ENCODE data around the gene ARHGAP19.
"Not testable (repeated sequence)": the region's sequence is repeated elsewhere in the genome, so short reads cannot be mapped to it uniquely, and the experiment has no call there.

Gene ARHGAP19

DNA sequence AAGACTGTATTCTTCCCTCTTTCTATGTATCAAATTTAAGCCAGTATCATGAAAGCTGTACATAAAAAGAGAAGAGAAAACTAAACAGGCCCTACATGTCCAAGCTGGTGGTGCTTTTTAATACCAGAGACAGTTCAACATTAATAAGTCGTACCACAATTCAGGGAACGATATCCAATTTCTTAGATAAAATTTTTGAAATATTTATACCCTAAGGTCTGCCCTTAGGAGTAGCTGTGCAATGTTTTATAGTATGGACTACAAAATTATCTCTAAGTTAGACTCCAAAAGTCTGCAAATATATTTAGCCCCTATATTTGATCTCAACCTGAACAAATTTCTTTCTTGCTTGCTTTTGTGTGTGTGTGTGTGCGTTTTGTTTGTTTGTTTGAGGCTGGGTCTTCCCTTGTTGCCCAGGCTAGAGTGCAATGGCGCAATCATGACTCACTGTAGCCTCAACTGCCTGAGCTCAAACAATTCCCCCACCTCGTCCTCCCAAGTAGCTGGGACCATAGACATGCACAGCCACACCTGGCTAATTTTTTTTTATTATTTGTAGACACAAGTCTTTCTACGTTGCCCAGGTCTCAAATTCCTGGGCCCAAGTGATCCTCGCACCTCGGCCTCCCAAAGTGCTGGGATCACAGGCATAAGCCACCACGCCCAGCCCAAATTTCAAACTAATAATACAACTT lies 13.2 kb downstream of the ARHGAP19 start:
- no peak for DNase-seq

DNA sequence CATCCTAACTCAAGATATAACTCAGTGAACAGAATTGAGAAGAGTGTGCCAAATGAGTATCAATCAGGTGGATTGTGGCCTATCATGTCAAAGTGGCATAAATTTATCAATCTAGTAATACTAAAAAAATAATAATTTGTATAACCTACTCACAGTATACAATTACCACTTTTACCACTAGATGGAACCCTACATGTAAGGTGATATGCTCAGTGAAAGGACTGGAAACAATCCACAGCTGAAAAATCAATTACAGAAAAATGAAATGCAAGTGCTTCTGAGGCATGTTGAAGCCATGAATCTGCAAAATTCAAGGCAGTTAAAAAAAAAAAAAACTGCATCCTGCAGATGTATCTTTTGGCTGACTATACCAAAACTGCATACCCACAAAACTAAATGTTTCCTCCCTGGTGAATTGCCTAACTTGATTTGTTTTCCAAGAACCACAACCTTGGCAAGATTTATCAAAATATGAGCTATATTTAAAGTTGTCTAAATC lies 13.9 kb downstream of the ARHGAP19 start:
- DNase-seq = peak; percentile 79

DNA sequence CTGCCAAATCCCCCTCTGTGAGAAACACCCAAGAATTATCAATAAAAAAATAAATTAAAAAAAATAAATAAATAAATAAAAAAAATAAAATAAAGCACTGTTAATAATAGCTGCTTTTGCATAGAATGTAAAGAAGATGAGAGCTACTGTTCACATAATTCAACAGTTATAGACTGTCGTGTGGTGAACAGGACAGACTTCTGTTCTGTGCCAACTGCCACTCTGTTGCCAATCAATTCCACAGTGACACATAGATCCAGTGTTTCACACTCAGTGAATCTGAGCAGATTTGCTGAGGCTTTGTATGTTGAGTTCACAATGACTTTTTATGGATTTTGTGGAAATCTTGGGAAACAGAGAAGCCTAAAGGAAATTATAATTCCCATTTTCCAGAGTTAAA lies 14.9 kb downstream of the ARHGAP19 start:
- no peak for DNase-seq

DNA sequence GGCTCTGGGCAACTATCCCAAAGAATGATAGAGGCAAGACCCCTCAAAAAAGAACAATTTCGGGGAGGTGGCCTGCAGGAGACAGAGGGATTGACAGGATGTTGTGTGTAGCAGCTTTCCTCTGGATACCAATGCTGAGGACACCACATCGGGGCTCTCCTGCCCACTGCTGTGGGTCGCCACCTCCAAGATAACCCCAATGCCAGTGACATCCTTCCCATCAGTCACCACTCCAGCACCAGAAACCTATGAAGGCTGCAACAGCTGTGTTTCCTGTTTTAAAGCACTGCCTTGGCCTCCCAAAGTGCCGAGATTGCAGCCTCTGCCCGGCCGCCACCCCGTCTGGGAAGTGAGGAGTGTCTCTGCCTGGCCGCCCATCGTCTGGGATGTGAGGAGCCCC lies 17.6 kb downstream of the ARHGAP19 start:
- no peak for DNase-seq

DNA sequence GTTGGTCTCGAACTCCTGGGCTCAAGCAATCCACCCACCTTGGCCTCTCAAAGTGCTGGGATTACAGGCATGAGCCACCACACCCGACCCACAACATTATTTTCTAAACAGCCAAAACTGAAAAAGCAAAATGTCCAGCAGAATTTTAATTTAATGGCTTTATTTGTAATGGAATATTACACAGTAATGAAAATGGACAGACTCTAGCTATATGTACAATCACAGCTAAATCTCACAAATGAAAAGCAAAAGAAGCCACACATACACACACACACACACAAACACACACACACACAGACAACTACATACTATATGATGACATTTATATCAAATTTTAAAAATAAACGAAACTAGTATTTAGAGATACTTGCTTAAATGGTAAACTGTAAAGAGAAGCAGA lies 18.7 kb downstream of the ARHGAP19 start:
- DNase-seq = no peak

DNA sequence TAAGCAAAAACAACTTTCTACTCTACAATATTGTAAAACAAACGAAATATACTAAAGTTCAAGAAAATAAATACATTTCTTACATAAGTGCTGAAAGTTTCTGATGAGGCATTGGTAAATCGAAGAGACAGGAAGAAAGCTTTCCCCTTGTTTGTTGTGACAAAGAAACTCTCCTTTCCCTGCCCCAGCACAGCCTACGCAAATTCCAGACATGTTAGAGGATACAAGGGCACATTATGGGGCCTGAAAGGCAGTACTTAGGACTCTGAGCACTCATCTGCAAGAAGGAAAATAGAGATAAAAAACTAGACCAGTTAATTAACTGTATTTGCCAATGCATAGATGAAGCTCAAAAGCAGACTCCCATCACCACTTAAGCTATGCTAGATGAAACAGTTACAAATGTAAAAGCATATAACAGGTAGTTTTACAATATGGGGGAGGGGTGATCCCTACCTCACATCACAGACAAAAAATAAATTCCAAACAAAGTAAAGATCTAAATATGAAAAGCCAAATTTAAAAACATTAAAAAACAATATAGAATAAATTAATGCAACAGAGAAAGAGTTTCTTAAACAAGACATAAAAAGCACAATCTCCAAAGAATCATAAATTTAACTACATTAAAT lies 21.8 kb downstream of the ARHGAP19 start:
- DNase-seq = no peak

DNA sequence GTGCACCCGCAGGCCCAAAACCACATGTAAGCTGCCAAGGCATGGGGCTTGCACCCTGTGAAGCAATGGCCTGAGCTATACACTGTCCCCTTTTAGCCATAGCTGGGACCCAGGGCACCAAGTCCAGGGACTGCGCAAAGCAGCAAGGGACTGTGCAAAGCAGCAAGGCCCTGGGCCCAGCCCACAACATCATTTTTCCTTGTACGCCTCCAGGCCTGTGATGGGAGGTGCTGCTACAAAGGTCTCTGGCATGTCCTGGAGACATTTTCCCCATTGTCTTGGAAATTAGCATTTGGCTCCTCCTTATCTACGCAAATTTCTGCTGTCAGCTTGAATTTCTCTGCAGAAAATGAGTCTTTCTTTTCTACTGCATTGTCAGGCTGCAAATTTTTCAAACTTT lies 24.8 kb downstream of the ARHGAP19 start:
- no peak for DNase-seq

DNA sequence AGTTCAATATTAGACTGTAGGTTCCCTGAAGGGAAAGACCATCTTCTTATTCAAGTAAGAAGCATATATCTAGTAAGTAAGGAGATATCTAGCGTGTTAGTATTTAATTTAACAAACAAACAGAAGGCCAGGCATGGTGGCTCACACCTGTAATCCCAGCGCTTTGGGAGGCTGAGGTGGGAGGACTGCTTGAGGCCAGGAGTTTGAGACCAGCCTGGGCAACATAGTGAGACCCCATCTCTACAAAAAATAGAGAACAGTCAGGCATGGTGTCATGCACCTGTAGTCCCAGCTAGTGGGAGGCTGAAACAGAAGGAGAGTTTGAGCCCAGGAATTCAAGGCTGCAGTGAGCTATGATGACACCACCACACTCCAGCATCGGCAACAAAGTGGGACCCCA lies 27.3 kb downstream of the ARHGAP19 start:
- not testable (repeated sequence) for DNase-seq

DNA sequence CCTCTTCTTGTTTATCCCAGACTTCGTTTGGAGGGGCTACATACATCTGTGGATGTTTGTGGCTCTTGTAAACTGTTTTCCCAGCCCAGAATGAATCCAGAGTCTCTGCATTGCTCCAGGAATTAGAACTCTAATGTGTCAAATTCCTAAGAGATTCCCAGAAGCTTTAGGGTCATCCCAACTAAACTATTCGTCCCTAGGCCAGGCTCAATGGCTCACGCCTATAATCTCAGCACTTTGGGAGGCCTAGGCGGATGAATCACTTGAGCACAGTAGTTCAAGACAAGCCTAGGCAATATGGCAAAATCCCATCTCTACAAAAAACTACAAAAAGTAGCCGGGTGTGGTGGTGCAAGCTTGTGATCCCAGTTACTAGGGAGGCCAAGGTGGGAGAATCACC lies 28.5 kb downstream of the ARHGAP19 start:
- DNase-seq = no peak

DNA sequence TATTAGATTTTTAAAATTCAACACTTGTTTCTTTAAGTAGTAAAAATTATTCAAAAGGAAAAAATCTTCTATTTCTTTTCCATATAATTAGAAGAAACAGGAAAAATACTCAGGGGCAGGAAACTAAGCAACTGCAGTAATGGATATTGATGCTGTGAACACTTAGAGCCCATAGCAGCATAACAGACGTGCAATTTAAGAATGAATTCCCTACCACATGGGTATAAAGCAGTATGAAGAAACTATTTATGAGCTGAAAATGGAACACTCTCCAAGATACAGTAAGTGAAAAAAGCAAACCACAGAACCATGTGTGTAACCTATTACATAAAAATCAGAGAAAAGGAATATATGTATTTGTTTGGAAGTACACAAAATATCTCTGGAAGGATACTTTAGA lies 30.8 kb downstream of the ARHGAP19 start:
- DNase-seq = no peak

DNA sequence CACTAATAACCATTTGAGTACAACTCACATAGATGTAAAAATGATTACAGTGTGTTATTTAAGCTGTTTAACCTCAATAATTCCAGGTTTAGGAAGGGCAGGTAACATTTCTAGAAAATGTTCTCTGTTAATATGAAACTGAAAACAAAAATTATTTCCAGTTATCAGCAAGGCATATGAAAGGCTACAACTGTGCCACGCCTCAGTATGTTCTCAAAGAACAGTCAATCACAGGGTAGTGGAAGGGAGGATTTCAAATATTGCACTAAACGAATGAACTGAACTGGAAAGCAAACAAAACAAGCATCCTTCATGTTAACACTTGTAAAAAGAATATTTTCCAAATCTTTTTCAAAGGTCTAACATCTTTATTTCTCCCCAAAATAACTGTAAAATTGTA lies 31.3 kb downstream of the ARHGAP19 start:
- DNase-seq = no peak

DNA sequence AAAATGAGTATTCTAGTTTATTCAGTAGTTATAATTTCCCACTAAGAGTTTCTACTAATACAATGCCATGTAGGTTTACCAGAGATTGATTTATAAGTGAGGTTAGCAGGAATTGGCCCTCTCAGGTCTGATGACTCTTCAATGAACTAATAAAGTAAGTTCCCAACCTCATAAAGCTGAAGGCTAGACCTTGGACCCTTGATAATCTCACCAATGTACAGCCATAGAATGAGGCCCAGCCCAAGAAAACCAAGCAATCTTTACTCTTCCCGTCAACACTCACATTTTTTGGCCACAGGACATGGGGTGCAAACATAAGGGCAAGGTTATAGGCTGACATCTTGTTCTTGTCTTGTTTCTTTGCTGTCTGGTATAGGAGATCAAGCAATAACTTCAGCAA lies 33.3 kb downstream of the ARHGAP19 start:
- DNase-seq = no peak

DNA sequence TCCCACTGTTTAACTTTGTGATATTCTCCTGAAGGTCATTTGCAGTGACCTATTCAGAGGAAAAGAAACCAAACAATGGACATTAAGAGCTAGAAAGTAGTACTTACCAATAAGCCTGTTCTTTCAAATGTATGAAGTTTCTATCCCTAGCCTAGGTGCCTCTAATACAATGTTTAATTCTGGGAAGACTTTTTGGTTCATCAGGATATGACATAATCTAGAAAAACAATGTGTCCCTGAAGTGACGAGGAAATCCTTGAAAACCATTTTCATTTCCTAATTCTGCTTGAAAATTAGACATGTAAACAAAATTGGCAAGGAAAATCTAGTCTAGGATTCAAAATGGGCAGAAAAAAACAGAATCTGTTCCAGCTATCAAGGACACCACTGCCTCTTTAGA lies 36.1 kb downstream of the ARHGAP19 start:
- DNase-seq = no peak

DNA sequence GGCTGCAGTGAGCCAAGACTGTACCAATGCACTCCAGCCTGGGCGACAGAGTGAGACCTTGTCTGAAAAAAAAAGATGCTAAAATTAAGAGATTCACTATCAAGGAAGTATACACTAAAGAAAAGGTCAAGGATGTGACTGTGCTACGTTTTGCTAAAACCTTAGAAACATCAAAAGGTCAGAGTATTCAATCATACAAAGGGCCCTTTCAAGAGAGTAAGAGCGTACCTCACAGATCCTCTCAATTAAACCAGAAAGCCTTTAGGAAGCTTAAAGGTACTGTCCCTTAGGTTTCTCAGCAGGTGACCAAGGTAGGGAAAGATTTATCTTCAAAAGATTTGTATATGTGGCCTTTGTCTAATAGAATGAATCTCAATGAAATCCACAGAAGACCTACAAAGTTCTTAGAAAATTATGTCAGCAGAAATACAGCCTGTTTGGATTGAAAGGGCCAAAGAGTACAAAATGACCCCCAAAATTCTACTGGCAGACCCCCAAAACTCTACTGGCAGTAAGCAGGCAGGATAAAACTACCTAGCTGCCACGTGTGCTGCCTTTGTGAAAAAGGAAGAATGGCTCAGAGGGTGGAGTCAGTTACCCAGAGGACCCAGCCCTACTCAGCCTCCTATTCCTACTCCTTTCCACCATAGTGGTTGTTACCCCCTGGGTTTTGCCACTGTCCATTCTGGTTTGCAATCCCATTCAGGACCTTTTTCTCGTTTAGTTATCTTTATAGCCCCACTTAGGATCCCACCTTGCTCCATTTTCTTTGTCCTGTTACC lies 36.7 kb downstream of the ARHGAP19 start:
- no peak for DNase-seq

DNA sequence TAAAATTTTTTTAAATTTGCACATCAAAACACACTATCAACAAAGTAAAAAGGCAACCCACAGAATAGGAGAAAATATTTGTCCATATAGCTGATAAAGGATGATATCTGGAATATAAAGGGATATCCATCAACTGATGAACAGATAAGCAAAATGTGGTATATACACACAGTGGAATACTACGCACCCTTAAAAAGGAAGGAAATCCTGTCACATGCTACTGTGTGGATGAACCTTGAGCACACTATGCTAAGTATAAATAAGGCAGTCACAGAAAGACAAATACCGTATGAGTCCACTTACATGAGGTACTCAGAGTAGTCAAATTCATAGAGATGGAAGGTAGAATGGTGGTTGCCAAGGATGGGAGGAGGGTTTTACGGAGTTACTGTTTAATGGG lies 37.7 kb downstream of the ARHGAP19 start:
- no peak for DNase-seq

DNA sequence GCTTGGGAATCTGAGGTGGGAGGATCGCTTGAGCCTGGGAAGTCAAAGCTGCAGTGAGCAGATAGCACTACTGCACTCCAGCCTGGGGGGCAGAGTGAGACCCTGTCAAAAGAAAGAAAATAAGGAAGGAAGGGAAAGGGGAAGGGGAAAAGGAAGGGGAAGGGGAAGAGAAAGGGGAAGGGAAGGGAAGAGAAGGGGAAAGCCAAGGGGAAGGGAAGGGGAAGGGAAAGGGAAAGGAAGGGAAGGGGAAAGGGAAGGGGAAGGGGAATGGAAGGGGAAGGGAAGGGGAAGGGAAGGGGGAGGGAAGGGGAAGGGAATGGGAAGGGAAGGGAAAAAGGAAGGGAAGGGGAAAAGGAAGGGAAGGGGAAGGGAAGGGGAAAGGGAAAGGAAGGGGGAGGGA lies 41.5 kb downstream of the ARHGAP19 start:
- no peak for DNase-seq

DNA sequence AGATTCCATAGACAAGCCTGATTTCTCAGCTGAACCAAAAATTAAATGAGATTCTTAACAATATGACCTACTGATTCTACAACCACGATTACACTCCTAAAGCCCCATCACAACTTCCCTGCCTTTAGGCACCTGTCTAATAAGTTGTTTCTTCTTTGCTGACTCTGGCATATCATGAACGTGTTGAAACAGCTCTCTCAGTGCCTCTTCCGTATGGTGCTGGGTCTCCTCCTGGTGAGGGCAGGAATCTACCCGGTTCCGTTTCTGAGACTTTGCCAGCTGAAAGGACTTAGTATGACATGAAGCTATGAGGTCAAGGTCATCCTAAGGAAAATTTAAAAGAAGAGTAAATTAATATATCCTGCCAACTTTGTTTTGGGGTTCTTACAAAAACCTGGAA lies 48.6 kb downstream of the ARHGAP19 start:
- DNase-seq = no peak

DNA sequence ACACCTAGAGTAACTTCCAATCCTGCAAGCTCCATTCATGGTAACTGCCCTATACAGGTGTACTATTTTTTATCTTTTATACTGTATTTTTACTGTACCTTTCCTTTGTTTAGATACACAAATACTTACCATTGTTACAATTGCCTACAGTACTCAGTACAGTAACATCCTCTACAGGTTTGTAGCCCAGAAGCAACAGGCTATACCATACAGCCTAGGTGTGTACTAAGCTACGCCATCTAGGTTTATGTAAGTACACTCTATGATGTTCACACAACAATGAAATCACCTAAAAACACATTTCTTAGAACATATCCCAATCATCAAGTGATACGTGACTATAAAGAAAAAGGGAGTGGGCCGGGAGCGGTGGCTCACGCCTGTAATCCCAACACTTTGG lies 53.6 kb downstream of the ARHGAP19 start:
- no peak for DNase-seq

DNA sequence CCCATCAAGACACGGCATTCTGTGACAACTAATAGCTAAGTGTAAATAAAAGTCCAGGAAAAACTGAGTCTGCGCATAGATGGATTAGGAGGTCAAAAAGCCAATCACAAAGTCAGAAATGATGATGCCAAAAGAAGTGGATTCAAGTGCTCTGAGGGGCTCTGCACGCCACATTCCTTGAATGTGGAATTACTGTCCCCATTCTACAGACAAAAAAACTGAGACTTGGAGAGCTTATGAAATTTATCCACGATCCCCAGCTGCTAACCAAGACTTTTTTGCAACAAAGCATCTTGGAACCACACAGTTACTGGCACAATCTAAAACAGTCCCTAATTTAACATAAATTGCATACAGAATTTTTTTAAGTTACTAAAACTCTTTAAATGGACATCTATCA lies 57.1 kb downstream of the ARHGAP19 start:
- DNase-seq = no peak

DNA sequence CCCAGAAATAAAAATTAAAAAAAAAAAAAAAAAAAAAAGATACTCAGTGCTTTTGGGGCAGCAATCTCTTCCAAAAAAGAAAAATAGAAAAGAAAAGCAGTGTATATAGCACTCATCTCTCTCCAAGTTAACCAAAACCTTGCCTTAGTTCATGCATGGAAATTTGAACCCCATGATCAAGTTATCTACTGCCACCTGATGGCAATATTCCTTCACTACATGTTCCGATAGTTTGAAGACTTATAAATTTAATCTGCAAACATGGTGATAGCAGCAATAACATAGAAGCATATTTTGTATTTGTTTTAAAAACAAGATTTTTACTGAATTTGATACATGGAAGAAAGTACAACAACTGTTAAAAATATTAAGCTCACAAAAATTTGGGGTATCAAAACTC lies 58.0 kb downstream of the ARHGAP19 start:
- DNase-seq = no peak

DNA sequence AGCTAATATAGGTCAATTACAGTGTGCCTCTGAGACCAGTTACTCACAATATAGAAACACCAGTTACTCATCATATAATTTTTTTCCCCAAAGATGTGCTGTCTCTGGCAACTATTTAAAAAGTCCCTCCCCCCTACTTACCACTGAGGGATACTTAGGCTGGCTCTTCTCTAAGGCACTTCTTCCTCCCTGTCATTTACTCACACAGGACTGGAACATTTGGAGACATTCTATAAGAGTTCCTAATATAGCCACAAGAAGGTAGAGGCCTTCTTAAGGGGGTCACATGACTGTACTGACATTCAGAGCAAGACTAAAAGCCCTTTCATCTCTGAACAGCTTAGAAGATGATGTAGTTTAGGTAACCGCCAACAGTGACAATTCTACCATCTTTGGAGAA lies 62.3 kb downstream of the ARHGAP19 start:
- DNase-seq = no peak

DNA sequence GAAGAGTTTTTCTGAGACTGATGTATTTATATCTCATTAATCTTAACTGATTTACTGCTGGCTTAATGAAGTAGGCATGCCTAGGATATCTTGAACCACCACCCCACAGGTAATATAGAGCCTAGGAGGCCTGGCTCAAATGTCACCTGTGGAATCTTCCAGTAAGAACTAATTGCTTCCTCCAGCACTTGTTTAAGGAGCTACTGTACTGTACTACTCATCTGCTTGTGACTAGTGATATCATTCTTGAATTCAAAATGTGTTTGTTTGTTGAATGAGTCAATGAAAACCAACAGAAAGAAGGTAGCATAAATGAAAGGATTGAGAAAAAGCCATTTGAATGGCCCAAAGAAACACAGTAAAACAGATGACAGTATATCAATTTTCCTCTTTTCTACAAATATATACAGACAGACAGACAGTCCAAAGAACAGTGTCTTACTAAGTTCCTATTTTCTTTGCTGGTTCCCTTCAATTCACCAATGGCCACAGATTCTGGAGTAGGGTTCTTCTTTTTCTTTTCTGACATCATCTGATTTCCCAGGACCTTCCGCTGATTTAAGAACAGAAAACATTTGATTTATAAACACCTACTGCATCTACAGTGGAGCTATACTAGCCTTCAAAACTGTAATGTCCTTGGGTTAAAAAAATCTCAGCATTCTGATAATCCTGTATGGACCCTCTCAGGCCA lies 63.0 kb downstream of the ARHGAP19 start:
- DNase-seq = no peak

DNA sequence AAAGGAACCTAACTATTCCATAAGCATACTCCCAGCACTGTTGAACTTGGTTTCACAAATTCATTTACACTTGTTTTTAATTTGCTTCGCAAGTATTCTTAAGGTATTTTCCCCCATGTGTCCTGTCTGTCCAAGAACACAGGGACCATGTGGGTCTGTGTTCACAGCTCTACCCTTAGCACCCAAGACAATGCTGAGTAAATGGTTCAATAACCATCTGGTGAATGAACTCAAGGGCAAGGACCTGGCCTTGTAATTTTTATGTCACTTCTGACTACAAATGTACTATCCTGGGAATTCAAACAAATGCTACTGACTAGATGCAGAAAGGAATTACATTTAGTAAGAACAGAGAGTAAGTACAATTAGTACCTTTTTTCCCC lies 63.7 kb downstream of the ARHGAP19 start:
- DNase-seq = no peak

All from RPMI8226 (cell line).